ENCODE data around the gene CBX8.

Gene CBX8

GRCh38 chr17:79788989-79789942, 7.6 kb downstream of the CBX8 start:
- no peak for DNase-seq (ENCODE audit: low read depth)
- TF ChIP-seq MAX (IDR thresholded peaks at IDR 0.05; ENCODE audit: low read depth, low read length): no peak
- TF ChIP-seq POLR2A (IDR thresholded peaks at IDR 0.05; ENCODE audit: extremely low read depth, insufficient read length): no peak
- no peak for TF ChIP-seq MYC (IDR thresholded peaks at IDR 0.05; ENCODE audit: low read depth, low read length)
- no peak for TF ChIP-seq CTCF (IDR thresholded peaks at IDR 0.05; ENCODE audit: low read depth, low read length)
- H3K4me3 ChIP-seq (ENCODE audit: low read depth, low read length): no peak overlapping the region

GRCh38 chr17:79788455-79788854, 8.4 kb downstream of the CBX8 start:
- H3K4me3 ChIP-seq (ENCODE audit: low read depth, low read length): no peak overlapping the region
- no peak for DNase-seq (ENCODE audit: low read depth)
- TF ChIP-seq MAX (IDR thresholded peaks at IDR 0.05; ENCODE audit: low read depth, low read length) (no peak), POLR2A (IDR thresholded peaks at IDR 0.05; ENCODE audit: extremely low read depth, insufficient read length) (no peak), MYC (IDR thresholded peaks at IDR 0.05; ENCODE audit: low read depth, low read length) (no peak), CTCF (IDR thresholded peaks at IDR 0.05; ENCODE audit: low read depth, low read length) (no peak)

GRCh38 chr17:79786930-79787643, 9.8 kb downstream of the CBX8 start:
- DNase-seq (ENCODE audit: low read depth): no peak
- TF ChIP-seq POLR2A (IDR thresholded peaks at IDR 0.05; ENCODE audit: extremely low read depth, insufficient read length) (no peak), MYC (IDR thresholded peaks at IDR 0.05; ENCODE audit: low read depth, low read length) (no peak), CTCF (IDR thresholded peaks at IDR 0.05; ENCODE audit: low read depth, low read length) (no peak), MAX (IDR thresholded peaks at IDR 0.05; ENCODE audit: low read depth, low read length) (no peak)
- H3K4me3 ChIP-seq (ENCODE audit: low read depth, low read length): no peak overlapping the region

- DNase-seq (ENCODE audit: low read depth): no peak
- TF ChIP-seq MAX (IDR thresholded peaks at IDR 0.05; ENCODE audit: low read depth, low read length) (no peak), POLR2A (IDR thresholded peaks at IDR 0.05; ENCODE audit: extremely low read depth, insufficient read length) (no peak), MYC (IDR thresholded peaks at IDR 0.05; ENCODE audit: low read depth, low read length) (no peak), CTCF (IDR thresholded peaks at IDR 0.05; ENCODE audit: low read depth, low read length) (no peak)
- H3K4me3 ChIP-seq (ENCODE audit: low read depth, low read length): no peak overlapping the region
Measured at GRCh38 chr17:79785900-79786810, 10.7 kb downstream of the CBX8 start.
